ENCODE measurements around the gene STAT6.
"Not testable (repeated sequence)": the region's sequence is repeated elsewhere in the genome, so short reads cannot be mapped to it uniquely, and the experiment has no call there.

The STAT6 gene

DNA sequence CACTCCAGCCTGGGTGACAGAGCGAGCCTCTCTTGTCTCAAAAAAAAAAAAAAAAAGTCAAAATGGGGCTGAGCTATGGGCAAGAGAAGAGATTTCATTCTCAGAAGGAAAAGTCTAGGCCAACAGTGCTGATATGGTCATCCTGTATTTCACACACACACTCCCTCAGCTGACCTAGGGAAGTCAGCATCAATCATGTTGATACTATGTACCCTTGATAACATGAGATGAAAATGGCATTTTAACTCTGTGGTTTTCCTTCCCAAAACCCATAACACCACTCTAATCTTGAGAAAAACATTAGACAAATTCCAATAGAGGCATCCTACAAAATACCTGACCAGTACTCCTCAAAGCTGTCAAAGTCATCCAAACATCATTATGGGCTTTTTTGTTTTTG, 30.3 kb downstream of the STAT6 start:
- TF ChIP-seq, protein P1, sequence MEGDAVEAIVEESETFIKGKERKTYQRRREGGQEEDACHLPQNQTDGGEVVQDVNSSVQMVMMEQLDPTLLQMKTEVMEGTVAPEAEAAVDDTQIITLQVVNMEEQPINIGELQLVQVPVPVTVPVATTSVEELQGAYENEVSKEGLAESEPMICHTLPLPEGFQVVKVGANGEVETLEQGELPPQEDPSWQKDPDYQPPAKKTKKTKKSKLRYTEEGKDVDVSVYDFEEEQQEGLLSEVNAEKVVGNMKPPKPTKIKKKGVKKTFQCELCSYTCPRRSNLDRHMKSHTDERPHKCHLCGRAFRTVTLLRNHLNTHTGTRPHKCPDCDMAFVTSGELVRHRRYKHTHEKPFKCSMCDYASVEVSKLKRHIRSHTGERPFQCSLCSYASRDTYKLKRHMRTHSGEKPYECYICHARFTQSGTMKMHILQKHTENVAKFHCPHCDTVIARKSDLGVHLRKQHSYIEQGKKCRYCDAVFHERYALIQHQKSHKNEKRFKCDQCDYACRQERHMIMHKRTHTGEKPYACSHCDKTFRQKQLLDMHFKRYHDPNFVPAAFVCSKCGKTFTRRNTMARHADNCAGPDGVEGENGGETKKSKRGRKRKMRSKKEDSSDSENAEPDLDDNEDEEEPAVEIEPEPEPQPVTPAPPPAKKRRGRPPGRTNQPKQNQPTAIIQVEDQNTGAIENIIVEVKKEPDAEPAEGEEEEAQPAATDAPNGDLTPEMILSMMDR (conservative IDR thresholded peaks at IDR 0.05; ENCODE audit: low read length), result no peak
- DNase-seq (ENCODE audit: low read depth), result no peak
- H3K4me3 ChIP-seq (ENCODE audit: low read length), result no peak overlapping the region

DNA sequence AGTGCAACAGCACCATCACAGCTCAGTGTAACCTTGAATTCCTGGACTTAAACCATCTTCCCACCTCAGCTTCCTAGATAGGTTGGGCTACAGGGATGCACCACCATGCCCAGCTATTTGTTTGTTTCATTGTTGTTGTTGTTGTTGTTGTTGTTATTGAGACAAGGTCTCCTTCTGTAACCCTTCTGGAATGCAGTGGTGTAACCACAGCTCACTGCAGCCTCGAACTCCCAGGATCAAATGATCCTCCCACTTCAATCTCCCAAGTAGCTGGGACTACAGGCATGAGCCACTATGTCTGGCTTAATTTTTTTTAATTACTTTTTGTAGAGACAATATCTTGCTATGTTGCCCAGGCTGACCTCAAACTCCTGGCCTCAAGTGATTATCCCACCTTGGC, 31.3 kb downstream of the STAT6 start:
- no peak overlapping the region for H3K4me3 ChIP-seq (ENCODE audit: low read length)
- no peak for DNase-seq (ENCODE audit: low read depth)
- TF ChIP-seq, protein P1 (conservative IDR thresholded peaks at IDR 0.05; ENCODE audit: low read length), result no peak

- peak within 1 kb of the TSS; percentile 76 for H3K4me3 ChIP-seq (ENCODE audit: low read length)
- peak; percentile 100 for DNase-seq (ENCODE audit: low read depth)
- TF ChIP-seq, protein P1 (conservative IDR thresholded peaks at IDR 0.05; ENCODE audit: low read length), result no peak
These were observed 32.4 kb downstream of the STAT6 start, which contains the start of gene NEMP1 for GRCh38 chr12:57078519-57079404. TSS of gene NEMP1 (minus strand) at chr12:57078791. CDS start at chr12:57078745, 46 bp downstream.

DNA sequence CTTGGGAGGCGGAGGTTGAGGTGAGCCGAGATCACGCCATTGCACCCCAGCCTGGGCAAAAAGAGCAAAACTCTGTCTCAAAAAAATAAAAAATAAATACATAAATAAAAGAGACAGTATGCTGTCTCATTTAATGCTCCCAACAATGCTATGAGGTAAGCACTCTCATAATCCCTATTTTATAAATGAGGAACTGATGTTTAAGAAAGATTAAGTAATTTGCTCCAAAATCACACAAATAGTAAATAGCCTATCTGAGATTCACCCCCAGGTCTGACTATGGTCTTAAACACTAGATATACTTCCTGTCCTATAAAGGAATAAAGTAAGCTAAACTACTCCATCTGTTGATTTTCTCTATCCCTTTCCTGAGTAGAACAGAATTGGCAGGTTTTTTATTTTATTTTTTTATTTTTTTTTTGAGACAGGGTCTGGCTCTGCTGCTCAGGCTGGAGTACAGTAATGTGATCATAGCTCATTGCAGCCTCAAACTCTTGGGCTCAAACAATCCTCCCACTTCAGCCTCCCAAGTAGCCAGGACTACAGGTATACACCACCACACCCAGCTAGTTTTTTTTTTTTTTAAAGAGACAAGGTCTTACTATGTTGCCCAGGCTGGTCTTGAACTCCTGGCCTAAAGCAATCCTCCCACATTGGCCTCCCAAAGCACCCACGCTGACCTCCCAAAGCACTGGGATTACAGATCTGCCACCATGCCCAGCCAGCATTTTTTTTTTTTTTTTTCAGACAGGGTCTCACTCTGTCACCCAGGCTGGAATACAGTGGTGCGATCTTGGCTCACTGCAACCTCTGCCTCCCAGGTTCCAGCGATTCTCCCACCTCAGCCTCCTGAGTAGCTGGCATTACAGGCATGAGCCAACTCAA, 37.4 kb downstream of the STAT6 start:
- H3K4me3 ChIP-seq (ENCODE audit: low read length); DNase-seq (ENCODE audit: low read depth): not testable (repeated sequence)

GRCh38 chr12:57072661-57073060, 38.5 kb downstream of the STAT6 start:
- DNase-seq (ENCODE audit: low read depth), result peak; percentile 84
- no peak overlapping the region for H3K4me3 ChIP-seq (ENCODE audit: low read length)
- TF ChIP-seq, protein P1 (conservative IDR thresholded peaks at IDR 0.05; ENCODE audit: low read length), result no peak

DNA sequence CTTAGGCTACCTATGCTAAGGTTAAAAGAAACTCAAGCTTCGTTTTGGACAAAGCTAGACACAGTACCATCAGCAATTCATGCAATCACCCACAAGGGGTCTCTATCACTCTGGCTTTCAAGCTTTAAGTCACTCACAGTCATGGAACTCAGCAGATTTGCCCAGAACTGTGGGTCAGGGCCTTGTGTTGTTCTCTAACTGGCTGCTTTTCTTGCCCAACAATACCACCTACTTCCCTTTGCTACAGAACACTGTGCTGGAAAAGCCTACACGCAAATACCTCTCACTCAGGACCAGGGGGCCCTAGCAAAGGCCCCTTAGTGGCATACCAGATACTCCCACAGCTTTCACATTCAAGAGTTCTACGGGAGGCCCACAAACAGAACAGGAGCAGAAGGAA, 41.6 kb downstream of the STAT6 start:
- TF ChIP-seq, protein P1 (conservative IDR thresholded peaks at IDR 0.05; ENCODE audit: low read length), result peak; percentile 96
- DNase-seq (ENCODE audit: low read depth), result peak; percentile 91
- no peak overlapping the region for H3K4me3 ChIP-seq (ENCODE audit: low read length)

DNA sequence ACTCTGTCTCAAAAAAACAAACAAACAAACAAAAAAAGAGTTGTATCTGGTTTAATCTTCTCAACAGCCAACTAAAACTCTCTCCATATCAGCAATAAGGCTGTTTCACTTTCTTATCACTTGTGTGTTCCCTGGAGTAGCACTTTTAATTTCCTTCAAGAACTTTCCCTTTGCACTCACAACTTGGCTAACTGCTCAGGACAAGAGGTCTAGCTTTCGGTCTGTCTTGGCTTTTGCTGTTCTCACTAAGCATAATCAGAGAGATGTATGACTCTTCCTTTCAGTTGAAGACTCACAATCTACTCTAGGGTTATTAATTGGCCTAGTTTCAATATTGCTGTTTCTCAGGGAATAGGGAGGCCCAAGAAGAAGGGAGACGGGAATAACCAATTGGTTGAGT, 44.9 kb downstream of the STAT6 start:
- TF ChIP-seq, protein P1 (conservative IDR thresholded peaks at IDR 0.05; ENCODE audit: low read length), result no peak
- DNase-seq (ENCODE audit: low read depth), result no peak
- H3K4me3 ChIP-seq (ENCODE audit: low read length), result no peak overlapping the region
